ENCODE measurements around the gene GP5. TPM values are rescaled to one million over a fixed set of nuclear protein-coding genes. Genes with fewer than 3 reads are reported as not detected.

Gene GP5
- total RNA-seq, 1 donor from 2014 or later: 0.11 TPM

DNA sequence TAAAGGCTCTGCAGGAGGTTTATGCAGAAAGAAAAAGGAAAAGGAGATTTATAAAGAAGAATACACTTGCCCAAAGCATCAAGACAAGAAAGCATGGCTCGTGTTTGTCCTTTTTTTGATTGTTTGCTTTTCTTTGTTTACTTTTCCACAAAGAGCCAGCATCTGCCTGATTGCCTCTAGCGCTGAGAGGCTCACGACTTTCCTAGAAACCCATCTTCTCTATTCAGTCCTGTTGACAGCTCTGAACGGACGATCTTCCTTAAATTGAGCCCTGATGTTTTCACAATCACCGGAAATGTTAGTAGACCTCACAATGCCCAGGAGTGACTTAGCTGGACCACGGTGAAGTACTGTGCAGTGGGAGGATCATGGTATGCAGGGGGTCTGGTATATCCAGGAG is 12.4 kb downstream of the GP5 start:
- Histone ChIP-seq H3K4me1 (no peaks in the 10 kb centered on the region), H3K36me3 (no peaks in the 10 kb centered on the region), H3K4me3 (no peak overlapping the region), H3K27ac (no peak overlapping the region), H3K9me3 (no peaks in the 10 kb centered on the region), H3K27me3 (no peaks in the 10 kb centered on the region)
- TF ChIP-seq, protein P1, sequence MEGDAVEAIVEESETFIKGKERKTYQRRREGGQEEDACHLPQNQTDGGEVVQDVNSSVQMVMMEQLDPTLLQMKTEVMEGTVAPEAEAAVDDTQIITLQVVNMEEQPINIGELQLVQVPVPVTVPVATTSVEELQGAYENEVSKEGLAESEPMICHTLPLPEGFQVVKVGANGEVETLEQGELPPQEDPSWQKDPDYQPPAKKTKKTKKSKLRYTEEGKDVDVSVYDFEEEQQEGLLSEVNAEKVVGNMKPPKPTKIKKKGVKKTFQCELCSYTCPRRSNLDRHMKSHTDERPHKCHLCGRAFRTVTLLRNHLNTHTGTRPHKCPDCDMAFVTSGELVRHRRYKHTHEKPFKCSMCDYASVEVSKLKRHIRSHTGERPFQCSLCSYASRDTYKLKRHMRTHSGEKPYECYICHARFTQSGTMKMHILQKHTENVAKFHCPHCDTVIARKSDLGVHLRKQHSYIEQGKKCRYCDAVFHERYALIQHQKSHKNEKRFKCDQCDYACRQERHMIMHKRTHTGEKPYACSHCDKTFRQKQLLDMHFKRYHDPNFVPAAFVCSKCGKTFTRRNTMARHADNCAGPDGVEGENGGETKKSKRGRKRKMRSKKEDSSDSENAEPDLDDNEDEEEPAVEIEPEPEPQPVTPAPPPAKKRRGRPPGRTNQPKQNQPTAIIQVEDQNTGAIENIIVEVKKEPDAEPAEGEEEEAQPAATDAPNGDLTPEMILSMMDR (IDR thresholded peaks at IDR 0.05): no peak
- DNase-seq (ENCODE audit: low spot score in 2 of 2): no peak
- intact Hi-C loops (cut with DNase I): no loop called here

DNA sequence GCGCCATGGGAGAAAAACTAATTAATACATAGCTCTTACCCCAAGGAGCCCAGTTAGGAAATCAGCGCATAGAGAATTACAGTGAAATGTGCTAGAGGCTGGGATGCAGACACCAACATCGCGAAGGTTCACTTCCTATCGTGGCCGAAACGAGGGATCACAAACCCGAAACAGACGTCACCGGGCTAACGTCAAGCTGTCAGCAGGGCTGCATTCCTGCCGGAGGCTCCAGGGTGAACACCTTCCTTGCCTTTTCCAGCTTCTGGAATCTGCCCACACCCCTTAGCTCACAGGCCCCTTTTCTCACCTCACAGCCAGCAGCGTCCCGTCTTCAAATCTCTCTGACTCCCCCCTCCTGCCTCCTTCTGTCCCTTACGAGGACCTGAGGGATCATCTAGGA is 13.0 kb downstream of the GP5 start:
- Histone ChIP-seq H3K4me1 (no peaks in the 10 kb centered on the region), H3K36me3 (no peaks in the 10 kb centered on the region), H3K27me3 (no peaks in the 10 kb centered on the region), H3K9me3 (no peaks in the 10 kb centered on the region), H3K4me3 (no peak overlapping the region), H3K27ac (no peak overlapping the region)
- peak in 1 of 2 donors; percentile 21 for DNase-seq (ENCODE audit: low spot score in 2 of 2)
- TF ChIP-seq, protein P1 (IDR thresholded peaks at IDR 0.05): no peak
- intact Hi-C loops (cut with DNase I): no loop called here

DNA sequence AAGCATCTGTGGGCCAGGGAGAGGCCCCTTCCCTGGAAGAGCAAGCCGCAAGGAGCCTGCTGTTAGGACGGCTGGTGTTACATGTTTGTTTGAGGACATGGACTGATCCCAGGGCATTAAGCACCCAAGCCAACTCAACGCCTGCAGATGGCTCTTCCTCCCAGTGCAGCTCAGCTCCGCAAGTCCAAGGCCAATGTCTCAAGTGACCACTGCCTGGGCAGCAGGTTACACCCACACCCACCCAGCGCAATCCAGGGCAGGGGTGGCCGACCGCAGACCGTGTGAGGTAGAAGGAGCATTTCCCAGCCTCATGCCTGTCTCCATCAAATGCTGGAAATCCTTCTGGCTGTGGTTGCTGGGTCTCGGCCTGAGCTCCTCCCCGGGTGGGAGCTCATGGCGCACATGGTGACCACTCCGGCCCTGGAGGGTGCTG is 14.5 kb downstream of the GP5 start:
- Histone ChIP-seq H3K9me3 (no peaks in the 10 kb centered on the region), H3K4me3 (no peak overlapping the region), H3K27me3 (no peaks in the 10 kb centered on the region), H3K4me1 (no peaks in the 10 kb centered on the region), H3K36me3 (no peaks in the 10 kb centered on the region), H3K27ac (no peak overlapping the region)
- peak in 1 of 2 donors; percentile 53 for DNase-seq (ENCODE audit: low spot score in 2 of 2)
- intact Hi-C loops (cut with DNase I): no loop called here
- TF ChIP-seq, protein P1 (IDR thresholded peaks at IDR 0.05): no peak

DNA sequence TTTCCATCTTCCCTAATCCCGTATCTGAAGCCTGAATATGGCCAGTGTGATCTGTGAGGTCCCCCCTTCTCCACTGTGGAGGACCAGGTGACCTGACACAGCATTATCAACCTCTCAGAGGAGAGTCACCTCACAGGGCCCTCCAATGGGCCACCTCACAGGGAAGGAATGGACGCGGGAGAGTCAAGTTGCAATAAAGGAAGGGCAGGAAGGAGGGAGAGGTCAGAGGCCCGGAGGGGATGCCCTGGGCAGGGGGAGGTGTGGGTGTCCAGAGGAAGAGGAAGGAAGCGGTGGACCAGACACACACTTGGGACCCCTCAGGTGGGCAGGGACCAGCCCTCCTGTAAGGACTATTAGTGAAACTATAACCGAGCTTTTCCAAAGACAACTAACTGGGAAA is 14.9 kb downstream of the GP5 start:
- Histone ChIP-seq H3K27ac (no peak overlapping the region), H3K4me3 (no peak overlapping the region), H3K4me1 (no peaks in the 10 kb centered on the region), H3K27me3 (no peaks in the 10 kb centered on the region), H3K9me3 (no peaks in the 10 kb centered on the region), H3K36me3 (no peaks in the 10 kb centered on the region)
- DNase-seq (ENCODE audit: low spot score in 2 of 2): peak in 1 of 2 donors; percentile 39
- intact Hi-C loops (cut with DNase I): no loop called here
- TF ChIP-seq, protein P1 (IDR thresholded peaks at IDR 0.05): no peak

DNA sequence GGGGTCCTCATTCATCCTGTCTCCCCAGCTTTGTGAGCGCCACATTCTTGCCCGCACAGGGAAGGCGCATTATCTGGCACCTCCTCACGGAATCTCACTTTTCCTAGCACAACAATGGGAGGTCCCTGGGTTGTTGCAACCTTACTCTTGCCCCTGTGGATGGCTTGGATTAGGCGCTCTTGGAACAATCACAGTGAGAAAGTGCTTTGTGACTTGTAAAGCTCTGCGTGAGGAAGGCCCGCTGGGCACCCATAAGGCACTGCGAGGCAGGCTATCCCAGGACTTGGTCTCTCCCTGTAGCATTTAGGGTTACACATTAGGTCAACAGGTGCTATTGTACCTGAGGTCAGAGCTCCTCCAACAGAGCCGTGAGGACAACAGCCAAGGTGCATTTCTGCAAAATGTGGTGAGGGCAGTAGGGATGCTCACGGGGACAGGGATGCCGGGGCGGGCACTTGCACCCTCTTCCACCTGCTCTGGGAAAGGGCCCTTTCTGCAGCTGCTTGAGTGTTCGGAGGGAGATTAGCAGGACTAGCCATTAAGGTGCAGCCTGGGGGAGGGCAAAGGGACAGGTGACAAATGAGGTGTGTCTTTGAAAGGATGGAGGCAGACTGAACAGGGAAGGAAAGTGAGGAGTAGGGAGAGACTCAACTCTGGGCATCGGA is 15.7 kb downstream of the GP5 start:
- H3K27ac ChIP-seq: no peak overlapping the region
- H3K4me3 ChIP-seq: no peak overlapping the region
- DNase-seq (ENCODE audit: low spot score in 2 of 2): peak in 1 of 2 donors; percentile 42
- no peaks in the 10 kb centered on the region for H3K36me3 ChIP-seq
- intact Hi-C loops (cut with DNase I): no loop called here
- no peaks in the 10 kb centered on the region for H3K27me3 ChIP-seq
- no peaks in the 10 kb centered on the region for H3K9me3 ChIP-seq
- TF ChIP-seq, protein P1 (IDR thresholded peaks at IDR 0.05): no peak
- H3K4me1 ChIP-seq: no peaks in the 10 kb centered on the region

DNA sequence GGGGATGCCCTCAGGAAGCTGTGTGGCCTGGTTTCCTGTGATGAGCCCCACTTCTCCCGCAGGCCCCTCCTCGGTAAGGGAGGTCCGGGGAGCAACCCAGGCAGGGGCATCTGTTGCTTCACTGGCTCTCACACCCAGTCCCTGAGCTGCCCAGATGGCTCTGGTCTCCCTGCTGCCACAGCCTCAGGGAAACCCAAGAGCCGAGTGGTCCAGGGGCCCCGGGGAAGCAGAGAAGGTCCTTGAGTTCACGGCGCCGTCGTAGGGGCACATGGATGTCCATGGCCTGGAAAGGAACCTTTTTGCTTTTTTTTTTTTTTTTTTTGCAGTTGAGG is 16.2 kb downstream of the GP5 start:
- Histone ChIP-seq H3K36me3 (no peaks in the 10 kb centered on the region), H3K27ac (no peak overlapping the region), H3K4me3 (no peak overlapping the region), H3K27me3 (no peaks in the 10 kb centered on the region), H3K4me1 (no peaks in the 10 kb centered on the region), H3K9me3 (no peaks in the 10 kb centered on the region)
- TF ChIP-seq, protein P1 (IDR thresholded peaks at IDR 0.05): no peak
- peak in 1 of 2 donors; percentile 40 for DNase-seq (ENCODE audit: low spot score in 2 of 2)
- intact Hi-C loops (cut with DNase I): no loop called here

All from ascending aorta (tissue), 2 donors.